Vagina (tissue), 2 donors: Measurements from ENCODE around the gene ZBTB7C.

ENCODE experiments used
- CTCF ChIP-seq, 3 experiments: fragments of 450-650 bp in 2 of 3; fragments of 200-600 bp in 1 of 3; sonication (generic) in 1 of 3; IDR thresholded peaks; one replicate each; pipeline ENCODE4 v1.5.1; 2017 to 2019; ENCODE audit warnings: antibody characterized with exemption in 3 of 3, mild to moderate bottlenecking in 2 of 3, moderate library complexity in 2 of 3
- POLR2A ChIP-seq, 2 donors: fragments of 450-650 bp; IDR thresholded peaks; one replicate each; pipeline ENCODE4 v1.6.1; 2017; ENCODE audit warnings: antibody characterized with exemption in 2 of 2, mild to moderate bottlenecking in 2 of 2, moderate library complexity in 2 of 2

- no peak for TF ChIP-seq CTCF (IDR thresholded peaks at IDR 0.05)
- no peak for TF ChIP-seq POLR2A (IDR thresholded peaks at IDR 0.05)
Measured at GRCh38 chr18:48338915-48339314, 70.3 kb downstream of the ZBTB7C start.
